ENCODE measurements around the gene HNRNPUL1.

The HNRNPUL1 gene

GRCh38 chr19:41263850-41264580, at the start of gene HNRNPUL1:
Gene HNRNPUL1, plus strand, starts transcription at chr19:41264372. Its CDS starts 132 bp downstream, at chr19:41264504.
- H3K9me3 ChIP-seq (ENCODE audit: low read length), result no peaks in the 10 kb centered on the region
- H3K27me3 ChIP-seq (ENCODE audit: insufficient read depth, low read length), result no peaks in the 10 kb centered on the region
- H3K9ac ChIP-seq (ENCODE audit: low read length), result peak within 1 kb of the TSS; percentile 99
- peak within 1 kb of the TSS; percentile 94 for H3K4me2 ChIP-seq (ENCODE audit: low read length)
- peak within 1 kb of the TSS; percentile 92 for H3K4me3 ChIP-seq (ENCODE audit: low read depth, low read length, poor library complexity, severe bottlenecking)
- TF ChIP-seq EZH2 (IDR thresholded peaks at IDR 0.05; ENCODE audit: borderline replicate concordance, low read length) (no peak), CTCF (IDR thresholded peaks at IDR 0.05; ENCODE audit: low read length) (peak; percentile 49)
- no peaks in the 10 kb centered on the region for H3K9me2 ChIP-seq (ENCODE audit: low read depth, low read length)
- H3K27ac ChIP-seq (ENCODE audit: low read depth, low read length, poor library complexity, severe bottlenecking), result peak within 1 kb of the TSS; percentile 93
- H3K36me3 ChIP-seq (ENCODE audit: insufficient read depth, low read length), result peaks cover 30% of the 10 kb centered on the region
- H4K20me1 ChIP-seq (ENCODE audit: insufficient read depth, low read length), result no peaks in the 10 kb centered on the region
- peaks cover 20% of the 10 kb centered on the region for H3K4me1 ChIP-seq (ENCODE audit: insufficient read depth, low read length, severe bottlenecking)
- no peaks in the 10 kb centered on the region for H3F3A ChIP-seq (ENCODE audit: insufficient read depth, low read length)
- H3K79me2 ChIP-seq (ENCODE audit: insufficient read depth, low read length), result peaks cover 40% of the 10 kb centered on the region
- H2AFZ ChIP-seq (ENCODE audit: low read length), result no peak within 1 kb of the TSS

GRCh38 chr19:41217741-41218140, 46.4 kb upstream of the HNRNPUL1 start:
- Histone ChIP-seq H3K4me1 (ENCODE audit: insufficient read depth, low read length, severe bottlenecking) (no peaks in the 10 kb centered on the region), H3K9me2 (ENCODE audit: low read depth, low read length) (no peaks in the 10 kb centered on the region), H3K36me3 (ENCODE audit: insufficient read depth, low read length) (no peaks in the 10 kb centered on the region), H3K9me3 (ENCODE audit: low read length) (no peaks in the 10 kb centered on the region), H3K4me3 (ENCODE audit: low read depth, low read length, poor library complexity, severe bottlenecking) (no peak overlapping the region), H3F3A (ENCODE audit: insufficient read depth, low read length) (no peaks in the 10 kb centered on the region), H3K79me2 (ENCODE audit: insufficient read depth, low read length) (no peaks in the 10 kb centered on the region), H3K4me2 (ENCODE audit: low read length) (no peak overlapping the region), H4K20me1 (ENCODE audit: insufficient read depth, low read length) (no peaks in the 10 kb centered on the region), H2AFZ (ENCODE audit: low read length) (no peak overlapping the region), H3K27me3 (ENCODE audit: insufficient read depth, low read length) (peaks cover 8% of the 10 kb centered on the region; the same call in 1 of the 2 replicates), H3K9ac (ENCODE audit: low read length) (no peak overlapping the region), H3K27ac (ENCODE audit: low read depth, low read length, poor library complexity, severe bottlenecking) (no peak overlapping the region)
- TF ChIP-seq EZH2 (IDR thresholded peaks at IDR 0.05; ENCODE audit: borderline replicate concordance, low read length), result no peak
- no peak for TF ChIP-seq CTCF (IDR thresholded peaks at IDR 0.05; ENCODE audit: low read length)

- H3K4me3 ChIP-seq (ENCODE audit: low read depth, low read length, poor library complexity, severe bottlenecking), result no peak overlapping the region
- no peak overlapping the region for H3K9ac ChIP-seq (ENCODE audit: low read length)
- no peaks in the 10 kb centered on the region for H3K9me2 ChIP-seq (ENCODE audit: low read depth, low read length)
- TF ChIP-seq EZH2 (IDR thresholded peaks at IDR 0.05; ENCODE audit: borderline replicate concordance, low read length), result no peak
- no peak for TF ChIP-seq CTCF (IDR thresholded peaks at IDR 0.05; ENCODE audit: low read length)
- H3K4me2 ChIP-seq (ENCODE audit: low read length), result no peak overlapping the region
- no peaks in the 10 kb centered on the region for H4K20me1 ChIP-seq (ENCODE audit: insufficient read depth, low read length)
- H3K9me3 ChIP-seq (ENCODE audit: low read length), result no peaks in the 10 kb centered on the region
- no peaks in the 10 kb centered on the region for H3K4me1 ChIP-seq (ENCODE audit: insufficient read depth, low read length, severe bottlenecking)
- no peak overlapping the region for H2AFZ ChIP-seq (ENCODE audit: low read length)
- H3K79me2 ChIP-seq (ENCODE audit: insufficient read depth, low read length), result no peaks in the 10 kb centered on the region
- H3K27me3 ChIP-seq (ENCODE audit: insufficient read depth, low read length), result peaks cover 8% of the 10 kb centered on the region; the same call in 1 of the 2 replicates
- no peaks in the 10 kb centered on the region for H3F3A ChIP-seq (ENCODE audit: insufficient read depth, low read length)
- H3K36me3 ChIP-seq (ENCODE audit: insufficient read depth, low read length), result no peaks in the 10 kb centered on the region
- H3K27ac ChIP-seq (ENCODE audit: low read depth, low read length, poor library complexity, severe bottlenecking), result no peak overlapping the region
Measured at GRCh38 chr19:41218249-41218614, 45.9 kb upstream of the HNRNPUL1 start.
